VCaP (cell line): Measurements from ENCODE around the gene G2E3.
"Not testable (repeated sequence)": the region's sequence is repeated elsewhere in the genome, so short reads cannot be mapped to it uniquely, and the experiment has no call there.

Experiments
- H3K27ac ChIP-seq: fragments of 450-650 bp; 2 replicates; pipeline ENCODE4 v1.5.1; 2017
- CTCF ChIP-seq: fragments of 450-650 bp; conservative IDR thresholded peaks from 2 replicates; pipeline ENCODE4 v1.5.1; 2017; ENCODE audit warnings: mild to moderate bottlenecking, moderate library complexity

G2E3 gene

DNA sequence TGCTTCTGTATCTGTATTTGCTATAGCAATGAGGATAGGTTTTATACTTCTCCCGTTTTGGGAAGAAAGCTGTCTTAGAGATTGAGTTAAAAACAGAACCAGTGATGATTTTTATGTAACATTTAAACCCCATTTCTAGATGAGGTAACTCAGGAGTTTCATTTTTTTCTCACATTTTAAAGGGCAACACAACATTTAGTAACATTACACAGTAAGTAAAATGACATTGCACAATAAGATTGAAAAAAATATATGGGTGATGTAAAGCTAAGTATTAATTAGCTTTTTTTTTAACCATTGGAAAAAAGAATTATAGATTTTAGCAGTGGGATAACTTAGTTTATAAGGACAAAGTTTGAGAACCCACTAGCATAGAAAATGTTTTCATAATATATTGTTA lies 38.0 kb downstream of the G2E3 start:
- TF ChIP-seq CTCF, result no peak
- H3K27ac ChIP-seq, result peak overlapping the region; percentile 45

DNA sequence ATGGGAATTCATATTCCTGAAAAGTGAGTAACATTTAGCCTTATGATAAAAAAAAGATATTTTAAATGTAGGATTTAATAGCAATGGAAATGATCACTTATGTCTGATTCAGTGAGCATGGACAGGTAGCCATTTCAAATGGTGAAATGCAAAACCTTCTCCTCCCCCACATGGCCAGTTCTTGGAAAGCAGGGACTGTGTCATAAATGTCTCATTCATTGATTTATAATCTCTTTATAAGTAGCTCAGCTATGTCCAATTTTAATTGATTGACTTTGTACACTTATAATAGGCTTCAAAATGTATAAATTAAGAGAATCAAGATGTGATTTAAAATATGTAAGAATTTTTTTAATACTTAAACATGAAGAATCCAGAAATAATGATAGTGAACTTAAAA lies 38.5 kb downstream of the G2E3 start:
- peak overlapping the region; percentile 45 for H3K27ac ChIP-seq
- TF ChIP-seq CTCF, result no peak

GRCh38 chr14:30600922-30601918 lies 42.3 kb downstream of the G2E3 start:
- no peak overlapping the region for H3K27ac ChIP-seq
- TF ChIP-seq CTCF, result no peak

DNA sequence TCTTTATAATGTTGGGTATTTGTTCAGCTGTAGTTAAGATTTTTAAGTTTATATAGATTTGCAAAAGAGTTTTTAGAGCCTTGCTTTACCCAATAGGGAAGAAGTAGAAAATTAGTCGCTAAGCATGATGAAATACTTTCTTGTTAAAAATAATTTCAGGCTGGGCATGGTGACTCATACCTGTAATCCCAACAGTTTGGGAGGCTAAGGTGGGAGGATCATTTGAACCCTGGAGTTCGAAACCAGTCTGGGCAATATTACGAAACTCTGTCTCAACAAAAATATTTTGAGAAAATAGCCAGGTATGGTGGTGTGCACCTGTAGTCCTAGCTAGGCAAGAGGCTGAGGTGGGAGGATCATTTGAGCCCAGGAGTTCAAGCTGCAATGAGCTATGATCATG lies 44.4 kb downstream of the G2E3 start:
- no peak overlapping the region for H3K27ac ChIP-seq
- TF ChIP-seq CTCF, result no peak

GRCh38 chr14:30604696-30605095 lies 45.7 kb downstream of the G2E3 start:
- H3K27ac ChIP-seq, result not testable (repeated sequence)

- no peak overlapping the region for H3K27ac ChIP-seq
- TF ChIP-seq CTCF, result no peak
These were observed 48.3 kb downstream of the G2E3 start for GRCh38 chr14:30607156-30607780.

GRCh38 chr14:30608533-30609006 lies 49.6 kb downstream of the G2E3 start:
- peak; percentile 19; the same call in 1 of the 2 replicates for TF ChIP-seq CTCF
- H3K27ac ChIP-seq, result peak overlapping the region; percentile 83; the same call in 1 of the 2 replicates
